ENCODE measurements around the gene SLC39A3. TPM values are rescaled to one million over a fixed set of nuclear protein-coding genes. Genes with fewer than 3 reads are reported as not detected.
A peak's percentile ranks its signal among the peaks of the same experiment; 100 is the strongest.

SLC39A3 gene
- total and polyA plus RNA-seq, 12 donors = 25.1 to 75.8 (median 41.8) TPM

- WGBS, 4 donors = 47 to 60% (median 51%) methylated on average over 22 to 39 of the region's 39 CpGs
- Histone ChIP-seq H3K36me3 (replicated peaks in 1 of 2) (no peaks in the 10 kb centered on the region), H3K4me1 (replicated peaks in 1 of 2) (peaks cover 12 to 24% of the 10 kb centered on the region in 2 donors), H3K27me3 (peaks cover 3% of the 10 kb centered on the region), H3K27ac (no peak overlapping the region), H3K4me3 (peak overlapping the region in 1 of 4 donors; percentile 45), H3K9me3 (replicated peaks in 1 of 3) (no peaks in the 10 kb centered on the region)
- DNase-seq = no peak
- TF ChIP-seq CTCF (IDR thresholded peaks at IDR 0.05) = no peak
- TF ChIP-seq POLR2A (IDR thresholded peaks at IDR 0.05) = no peak
- intact Hi-C loops (cut with DNase I) = no loop called here
These were observed 18.0 kb downstream of the SLC39A3 start for GRCh38 chr19:2721570-2722540.

- Histone ChIP-seq H3K27me3 (no peaks in the 10 kb centered on the region), H3K4me3 (peak within 1 kb of the TSS in 1 of 4 donors; percentile 54), H3K36me3 (replicated peaks in 1 of 2) (no peaks in the 10 kb centered on the region), H3K27ac (no peak within 1 kb of the TSS), H3K4me1 (replicated peaks in 1 of 2) (peaks cover 12 to 24% of the 10 kb centered on the region in 2 donors), H3K9me3 (replicated peaks in 1 of 3) (no peaks in the 10 kb centered on the region)
- TF ChIP-seq CTCF (IDR thresholded peaks at IDR 0.05) (no peak), POLR2A (IDR thresholded peaks at IDR 0.05) (no peak)
- 0 to 7% (median 1%) methylated on average over 4 to 58 of the region's 100 CpGs for WGBS, 4 donors
- DNase-seq = no peak
- intact Hi-C loops (cut with DNase I) = no loop called here
These were observed 18.8 kb downstream of the SLC39A3 start, which contains the start of gene DIRAS1 for GRCh38 chr19:2720777-2721569. TSS of gene DIRAS1 (minus strand) at chr19:2721372. CDS start at chr19:2717806, 3,566 bp downstream.

- Histone ChIP-seq H3K36me3 (replicated peaks in 1 of 2) (no peaks in the 10 kb centered on the region), H3K9me3 (replicated peaks in 1 of 3) (no peaks in the 10 kb centered on the region), H3K4me3 (peak overlapping the region in 1 of 4 donors; percentile 54), H3K4me1 (replicated peaks in 1 of 2) (peaks cover 12 to 24% of the 10 kb centered on the region in 2 donors), H3K27me3 (no peaks in the 10 kb centered on the region), H3K27ac (no peak overlapping the region)
- 5 to 17% (median 14%) methylated on average over 11 to 37 of the region's 37 CpGs for WGBS, 4 donors
- intact Hi-C loops (cut with DNase I) = no loop called here
- TF ChIP-seq CTCF (IDR thresholded peaks at IDR 0.05) = peak in 1 of 6 experiments; percentile 11
- no peak for TF ChIP-seq POLR2A (IDR thresholded peaks at IDR 0.05)
- no peak for DNase-seq
These were observed 19.7 kb downstream of the SLC39A3 start for GRCh38 chr19:2719920-2720776.

All from adrenal gland (tissue), 12 donors.